Astrocyte (in vitro differentiated cells and primary cell): ENCODE measurements around the gene CRADD. TPM values are rescaled to one million over a fixed set of nuclear protein-coding genes. Genes with fewer than 3 reads are reported as not detected.
A peak's percentile ranks its signal among the peaks of the same experiment; 100 is the strongest.

ENCODE experiments used
- DNase-seq: peaks from one replicate; pipeline ENCODE4 v3.0.0-alpha.2; 2010; ENCODE audit warnings: low read depth
- FAIRE-seq: peaks from 2 replicates; lab custom pipeline; 2011; peaks lifted over from hg19 to GRCh38; lab: Jason Lieb, UNC
- H2AFZ ChIP-seq: 2 replicates; pipeline ENCODE4 v1.6.0; 2012; ENCODE audit warnings: low read depth, low read length, inconsistent platforms
- H3K27ac ChIP-seq: 2 replicates; pipeline ENCODE4 v1.5.1; 2011; ENCODE audit warnings: low read depth, low read length, inconsistent platforms
- H3K27me3 ChIP-seq: 2 replicates; pipeline ENCODE4 v1.6.0; 2011; ENCODE audit warnings: low read length, inconsistent platforms; ENCODE audit not compliant: insufficient read depth
- H3K36me3 ChIP-seq: 2 replicates; pipeline ENCODE4 v1.5.1; 2011; ENCODE audit warnings: low read length, inconsistent platforms; ENCODE audit not compliant: insufficient read depth
- H3K4me1 ChIP-seq: 2 replicates; pipeline ENCODE4 v1.5.1; 2011; ENCODE audit warnings: low read length, inconsistent platforms; ENCODE audit not compliant: insufficient read depth
- H3K4me2 ChIP-seq: 2 replicates; pipeline ENCODE4 v1.6.0; 2012; ENCODE audit warnings: low read length, inconsistent platforms
- H3K4me3 ChIP-seq: 2 replicates; pipeline ENCODE4 v1.5.1; 2011; ENCODE audit warnings: low read depth, mild to moderate bottlenecking, low read length, inconsistent platforms; ENCODE audit not compliant: insufficient read depth
- H3K79me2 ChIP-seq: 2 replicates; pipeline ENCODE4 v1.6.0; 2012; ENCODE audit warnings: mild to moderate bottlenecking, low read length, inconsistent platforms; ENCODE audit not compliant: insufficient read depth
- H3K9ac ChIP-seq: 2 replicates; pipeline ENCODE4 v1.6.0; 2012; ENCODE audit warnings: mild to moderate bottlenecking, low read length, inconsistent platforms
- H3K9me3 ChIP-seq: 2 replicates; pipeline ENCODE4 v1.5.1; 2012; ENCODE audit warnings: low read depth, mild to moderate bottlenecking, low read length, inconsistent platforms; ENCODE audit not compliant: insufficient read depth
- H4K20me1 ChIP-seq: 2 replicates; pipeline ENCODE4 v1.6.0; 2012; ENCODE audit warnings: low read length, inconsistent platforms; ENCODE audit not compliant: insufficient read depth
- H3K27ac Mint-ChIP-seq: one replicate; pipeline ENCODE4 v1.8.0; 2021; ENCODE audit warnings: mild to moderate bottlenecking, mixed read lengths; ENCODE audit not compliant: unreplicated experiment
- H3K27me3 Mint-ChIP-seq: one replicate; pipeline ENCODE4 v1.8.0; 2021; ENCODE audit warnings: low read depth, mixed read lengths; ENCODE audit not compliant: unreplicated experiment
- H3K36me3 Mint-ChIP-seq: one replicate; pipeline ENCODE4 v1.8.0; 2021; ENCODE audit warnings: low read depth, mixed read lengths; ENCODE audit not compliant: unreplicated experiment
- H3K4me1 Mint-ChIP-seq: one replicate; pipeline ENCODE4 v1.8.0; 2021; ENCODE audit warnings: low read depth, mixed read lengths; ENCODE audit not compliant: unreplicated experiment
- H3K4me3 Mint-ChIP-seq: one replicate; pipeline ENCODE4 v1.8.0; 2021; ENCODE audit warnings: mild to moderate bottlenecking, moderate library complexity, mixed read lengths; ENCODE audit not compliant: unreplicated experiment
- H3K9me3 Mint-ChIP-seq: one replicate; pipeline ENCODE4 v1.8.0; 2021; ENCODE audit warnings: mild to moderate bottlenecking, mixed read lengths; ENCODE audit not compliant: unreplicated experiment
- CTCF ChIP-seq: IDR thresholded peaks from 2 replicates; pipeline ENCODE4 v1.5.1; 2011; ENCODE audit warnings: low read depth, mild to moderate bottlenecking, inconsistent platforms, low read length, moderate library complexity; ENCODE audit not compliant: insufficient read depth
- EZH2 ChIP-seq: IDR thresholded peaks from 2 replicates; pipeline ENCODE4 v1.6.1; 2012; ENCODE audit warnings: mild to moderate bottlenecking, low read length, inconsistent platforms; ENCODE audit not compliant: insufficient read depth
- total RNA-seq: library from RNA; stranded (reverse); gene quantifications from 2 replicates; pipeline ENCODE4 v1.2.1, GENCODE V29; 2021

CRADD gene
- total RNA-seq, 1 donor from 2014 or later = 8.8 TPM

- Histone ChIP-seq H3K27ac (no peak overlapping the region), H3K9ac (no peak overlapping the region), H3K4me3 (no peak overlapping the region), H3K9me3 (no peaks in the 10 kb centered on the region), H3K36me3 (no peaks in the 10 kb centered on the region), H4K20me1 (no peaks in the 10 kb centered on the region), H3K4me2 (no peak overlapping the region), H2AFZ (no peak overlapping the region), H3K27me3 (no peaks in the 10 kb centered on the region), H3K79me2 (no peaks in the 10 kb centered on the region), H3K4me1 (peaks cover 57% of the 10 kb centered on the region)
- Mint-ChIP-seq H3K36me3 (no peaks in the 10 kb centered on the region), H3K27ac (no peak overlapping the region), H3K4me3 (no peak overlapping the region), H3K4me1 (peaks cover 29% of the 10 kb centered on the region), H3K27me3 (no peaks in the 10 kb centered on the region), H3K9me3 (no peaks in the 10 kb centered on the region)
- no peak for TF ChIP-seq CTCF
- no peak for TF ChIP-seq EZH2
- no peak for FAIRE-seq
- peak; percentile 8 for DNase-seq
Observed at GRCh38 chr12:93702707-93703315, 25.6 kb downstream of the CRADD start.

GRCh38 chr12:93704122-93704521 is 26.9 kb downstream of the CRADD start:
- Mint-ChIP-seq H3K9me3 (no peaks in the 10 kb centered on the region), H3K4me1 (peaks cover 23% of the 10 kb centered on the region), H3K27ac (no peak overlapping the region)

More at GRCh38 chr12:93704122-93704521, 26.9 kb downstream of the CRADD start:
- Histone ChIP-seq H3K27me3 (no peaks in the 10 kb centered on the region), H3K27ac (no peak overlapping the region), H3K4me3 (no peak overlapping the region), H2AFZ (no peak overlapping the region), H3K9ac (no peak overlapping the region), H3K9me3 (no peaks in the 10 kb centered on the region), H3K79me2 (no peaks in the 10 kb centered on the region), H4K20me1 (no peaks in the 10 kb centered on the region), H3K4me1 (peaks cover 46% of the 10 kb centered on the region), H3K4me2 (no peak overlapping the region), H3K36me3 (no peaks in the 10 kb centered on the region)
- Mint-ChIP-seq H3K36me3 (no peaks in the 10 kb centered on the region), H3K4me3 (no peak overlapping the region), H3K27me3 (no peaks in the 10 kb centered on the region)
- TF ChIP-seq CTCF (no peak), EZH2 (no peak)
- DNase-seq (no peak), FAIRE-seq (peak; percentile 17)
